ENCODE measurements around the gene MAP4. TPM values are rescaled to one million over a fixed set of nuclear protein-coding genes. Genes with fewer than 3 reads are reported as not detected.

MAP4 gene
- total RNA-seq, 2 donors from 2014 or later = 152 to 169 TPM

GRCh38 chr3:48057521-48057920 is 41.3 kb upstream of the MAP4 start:
- Histone ChIP-seq H3K4me1 (ENCODE audit: control insufficient read depth, insufficient read depth, low read length) (no peaks in the 10 kb centered on the region), H3K4me3 (ENCODE audit: low read length) (no peak overlapping the region), H3K9me3 (ENCODE audit: control insufficient read depth, low read length) (peaks cover 33% of the 10 kb centered on the region), H3K36me3 (ENCODE audit: control insufficient read depth, insufficient read depth, low read length) (peaks cover 45% of the 10 kb centered on the region), H3K27me3 (ENCODE audit: control insufficient read depth, insufficient read depth, low read length, poor library complexity, severe bottlenecking) (no peaks in the 10 kb centered on the region), H3K9ac (ENCODE audit: extremely low read depth, low read length, poor library complexity, severe bottlenecking) (no peak overlapping the region), H3K27ac (ENCODE audit: low read depth, low read length) (no peak overlapping the region)
- no peaks in the 10 kb centered on the region for H3K27me3 Mint-ChIP-seq (ENCODE audit: insufficient read depth)
- 96 to 100% methylated on average over 1 to 2 of the region's 2 CpGs for WGBS, 2 experiments (ENCODE audit: insufficient coverage in 1 of 2, insufficient read length in 1 of 2)
- peaks cover 41% of the 10 kb centered on the region for H3K9me3 Mint-ChIP-seq
- H3K4me3 Mint-ChIP-seq = no peak overlapping the region
- TF ChIP-seq CTCF (conservative IDR thresholded peaks at IDR 0.05) = no peak
- H3K36me3 Mint-ChIP-seq (ENCODE audit: low read depth) = peaks cover 45% of the 10 kb centered on the region
- H3K4me1 Mint-ChIP-seq = no peaks in the 10 kb centered on the region
- no peak for DNase-seq
- no peak overlapping the region for H3K27ac Mint-ChIP-seq

GRCh38 chr3:48047841-48048464 is 31.7 kb upstream of the MAP4 start:
- Histone ChIP-seq H3K9ac (ENCODE audit: extremely low read depth, low read length, poor library complexity, severe bottlenecking) (no peak overlapping the region), H3K4me3 (ENCODE audit: low read length) (no peak overlapping the region), H3K27me3 (ENCODE audit: control insufficient read depth, insufficient read depth, low read length, poor library complexity, severe bottlenecking) (no peaks in the 10 kb centered on the region), H3K9me3 (ENCODE audit: control insufficient read depth, low read length) (no peaks in the 10 kb centered on the region), H3K27ac (ENCODE audit: low read depth, low read length) (no peak overlapping the region), H3K4me1 (ENCODE audit: control insufficient read depth, insufficient read depth, low read length) (no peaks in the 10 kb centered on the region), H3K36me3 (ENCODE audit: control insufficient read depth, insufficient read depth, low read length) (peaks cover 72% of the 10 kb centered on the region)
- TF ChIP-seq CTCF (conservative IDR thresholded peaks at IDR 0.05) = no peak
- H3K4me1 Mint-ChIP-seq = no peaks in the 10 kb centered on the region
- no peaks in the 10 kb centered on the region for H3K9me3 Mint-ChIP-seq
- H3K4me3 Mint-ChIP-seq = no peak overlapping the region
- no peak for DNase-seq
- no peaks in the 10 kb centered on the region for H3K27me3 Mint-ChIP-seq (ENCODE audit: insufficient read depth)
- H3K27ac Mint-ChIP-seq = no peak overlapping the region
- peaks cover 61% of the 10 kb centered on the region for H3K36me3 Mint-ChIP-seq (ENCODE audit: low read depth)

GRCh38 chr3:48042071-48042760 is 26.0 kb upstream of the MAP4 start:
- TF ChIP-seq CTCF (conservative IDR thresholded peaks at IDR 0.05) = no peak
- peaks cover 30% of the 10 kb centered on the region for H3K36me3 ChIP-seq (ENCODE audit: control insufficient read depth, insufficient read depth, low read length)
- no peaks in the 10 kb centered on the region for H3K4me1 ChIP-seq (ENCODE audit: control insufficient read depth, insufficient read depth, low read length)
- Mint-ChIP-seq H3K36me3 (ENCODE audit: low read depth) (peaks cover 17% of the 10 kb centered on the region), H3K27me3 (ENCODE audit: insufficient read depth) (no peaks in the 10 kb centered on the region), H3K4me3 (no peak overlapping the region), H3K4me1 (peaks cover 10% of the 10 kb centered on the region), H3K9me3 (no peaks in the 10 kb centered on the region), H3K27ac (no peak overlapping the region)
- WGBS, 2 experiments (ENCODE audit: insufficient coverage in 1 of 2, insufficient read length in 1 of 2) = 92 to 100% methylated on average over 1 to 3 of the region's 3 CpGs
- no peaks in the 10 kb centered on the region for H3K9me3 ChIP-seq (ENCODE audit: control insufficient read depth, low read length)
- peak overlapping the region; percentile 49 for H3K27ac ChIP-seq (ENCODE audit: low read depth, low read length)
- H3K4me3 ChIP-seq (ENCODE audit: low read length) = no peak overlapping the region
- H3K27me3 ChIP-seq (ENCODE audit: control insufficient read depth, insufficient read depth, low read length, poor library complexity, severe bottlenecking) = no peaks in the 10 kb centered on the region
- no peak for DNase-seq
- no peak overlapping the region for H3K9ac ChIP-seq (ENCODE audit: extremely low read depth, low read length, poor library complexity, severe bottlenecking)
